Tibial nerve (tissue), 4 donors: ENCODE results near the gene TUT7. TPM values are rescaled to one million over a fixed set of nuclear protein-coding genes. Genes with fewer than 3 reads are reported as not detected.
"Not testable (repeated sequence)": the region's sequence is repeated elsewhere in the genome, so short reads cannot be mapped to it uniquely, and the experiment has no call there.

Experiments used
- DNase-seq, 2 donors: peaks; one replicate each; pipeline ENCODE4 v3.0.0-alpha.2; 2019; ENCODE audit warnings: low spot score in 2 of 2
- H3K27ac ChIP-seq, 4 donors: fragments of 200-600 bp; sonication (generic) in 3 of 4; one replicate each; pipeline ENCODE4 v1.5.1; 2017 to 2019; ENCODE audit warnings: mild to moderate bottlenecking in 1 of 4
- H3K27me3 ChIP-seq, 2 donors: fragments of 200-600 bp; sonication (generic) in 1 of 2; one replicate each; pipeline versions ENCODE4 v1.5.1 to v1.6.0; 2017 to 2019
- H3K36me3 ChIP-seq, 3 donors: fragments of 200-600 bp; sonication (generic); one replicate each; pipeline ENCODE4 v1.5.1; 2018 to 2019
- H3K4me1 ChIP-seq, 4 donors: fragments of 200-600 bp; sonication (generic) in 3 of 4; one replicate each; pipeline ENCODE4 v1.5.1; 2017 to 2019
- H3K4me3 ChIP-seq, 4 donors: fragments of 200-600 bp; sonication (generic) in 3 of 4; one replicate each; pipeline ENCODE4 v1.5.1; 2017 to 2019; ENCODE audit warnings: mild to moderate bottlenecking in 1 of 4, moderate library complexity in 1 of 4
- H3K9me3 ChIP-seq, 4 donors: fragments of 200-600 bp; sonication (generic) in 3 of 4; one replicate each; pipeline ENCODE4 v1.5.1; 2017 to 2019
- EP300 ChIP-seq, 2 donors: sonication (generic); formaldehyde crosslinking; IDR thresholded peaks; one replicate each; pipeline ENCODE4 v1.6.1; 2017; ENCODE audit warnings: antibody characterized with exemption in 2 of 2, mild to moderate bottlenecking in 1 of 2
- POLR2A ChIP-seq, 2 donors: fragments of 450-650 bp; IDR thresholded peaks; one replicate each; pipeline ENCODE4 v1.6.1; 2017; ENCODE audit warnings: antibody characterized with exemption in 2 of 2, mild to moderate bottlenecking in 2 of 2, moderate library complexity in 2 of 2
- WGBS, 2 donors: methylation state at CpG; one replicate each; pipeline ENCODE4 v1.1.5; 2018; 5-methylcytosine and 5-hydroxymethylcytosine counted together
- total RNA-seq, 4 donors: library from RNA; depleted of rRNA; stranded (reverse); fragments of >200 nt; gene quantifications; one replicate each; pipeline ENCODE4 v1.1.0, GENCODE V29; 2016
- TF ChIP-seq, protein P1 (sequence below), 5 experiments: fragments of 200-600 bp in 3 of 5; fragments of 450-650 bp in 2 of 5; sonication (generic) in 3 of 5; IDR thresholded peaks; one replicate each; pipeline ENCODE4 v1.5.1; 2016 to 2019; ENCODE audit warnings: antibody characterized with exemption in 5 of 5, mild to moderate bottlenecking in 3 of 5, moderate library complexity in 2 of 5

Gene TUT7
- total RNA-seq, 4 donors from 2014 or later = 25.7 to 49.6 (median 37.8) TPM

DNA sequence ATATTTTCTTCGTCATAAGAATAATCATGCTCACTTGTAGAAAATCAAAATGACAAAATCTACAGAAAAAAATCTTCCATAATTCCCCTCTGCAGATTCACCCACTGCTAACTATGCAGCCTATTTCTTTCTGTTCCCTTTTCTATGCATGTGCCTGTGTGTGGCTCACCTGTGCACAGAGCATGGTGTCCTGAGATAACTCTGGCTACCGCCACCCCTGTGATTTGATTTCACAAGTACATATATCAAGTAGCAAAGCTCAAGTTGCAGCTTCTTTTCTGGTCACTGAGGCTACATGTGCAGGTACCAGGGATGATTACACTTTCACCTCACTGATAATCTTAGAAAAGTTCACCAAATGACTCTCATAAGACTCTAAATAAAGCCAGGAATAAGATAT, 53.5 kb downstream of the TUT7 start:
- Histone ChIP-seq H3K4me1 (no peaks in the 10 kb centered on the region), H3K4me3 (no peak overlapping the region), H3K27me3 (no peaks in the 10 kb centered on the region), H3K27ac (no peak overlapping the region), H3K36me3 (peaks cover 3 to 87% (median 10%) of the 10 kb centered on the region in 3 donors), H3K9me3 (no peaks in the 10 kb centered on the region)
- TF ChIP-seq, protein P1, sequence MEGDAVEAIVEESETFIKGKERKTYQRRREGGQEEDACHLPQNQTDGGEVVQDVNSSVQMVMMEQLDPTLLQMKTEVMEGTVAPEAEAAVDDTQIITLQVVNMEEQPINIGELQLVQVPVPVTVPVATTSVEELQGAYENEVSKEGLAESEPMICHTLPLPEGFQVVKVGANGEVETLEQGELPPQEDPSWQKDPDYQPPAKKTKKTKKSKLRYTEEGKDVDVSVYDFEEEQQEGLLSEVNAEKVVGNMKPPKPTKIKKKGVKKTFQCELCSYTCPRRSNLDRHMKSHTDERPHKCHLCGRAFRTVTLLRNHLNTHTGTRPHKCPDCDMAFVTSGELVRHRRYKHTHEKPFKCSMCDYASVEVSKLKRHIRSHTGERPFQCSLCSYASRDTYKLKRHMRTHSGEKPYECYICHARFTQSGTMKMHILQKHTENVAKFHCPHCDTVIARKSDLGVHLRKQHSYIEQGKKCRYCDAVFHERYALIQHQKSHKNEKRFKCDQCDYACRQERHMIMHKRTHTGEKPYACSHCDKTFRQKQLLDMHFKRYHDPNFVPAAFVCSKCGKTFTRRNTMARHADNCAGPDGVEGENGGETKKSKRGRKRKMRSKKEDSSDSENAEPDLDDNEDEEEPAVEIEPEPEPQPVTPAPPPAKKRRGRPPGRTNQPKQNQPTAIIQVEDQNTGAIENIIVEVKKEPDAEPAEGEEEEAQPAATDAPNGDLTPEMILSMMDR (IDR thresholded peaks at IDR 0.05) = no peak
- no peak for TF ChIP-seq EP300 (IDR thresholded peaks at IDR 0.05)
- no peak for TF ChIP-seq POLR2A (IDR thresholded peaks at IDR 0.05)
- WGBS, 2 donors = 94 to 100% methylated on average over 2 of the region's 2 CpGs
- DNase-seq = no peak

DNA sequence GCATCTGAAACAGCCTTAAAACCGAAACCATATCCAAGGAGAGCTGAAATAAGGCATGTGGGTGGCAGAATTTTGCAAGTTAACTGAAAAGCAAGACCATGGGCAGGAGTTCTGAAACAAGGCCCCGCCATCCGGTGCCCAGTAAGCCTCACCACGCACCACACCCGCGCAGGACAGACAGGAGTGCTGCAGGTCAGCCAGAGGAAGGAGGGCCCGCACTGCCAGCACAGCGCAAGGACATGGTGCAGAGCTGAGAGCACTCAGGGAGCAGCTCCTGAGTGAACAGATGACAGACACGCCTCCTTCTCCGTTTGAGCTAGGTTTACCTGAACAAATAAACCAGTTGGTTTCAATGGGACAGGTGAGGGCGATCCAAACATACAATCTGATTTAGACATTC, 55.3 kb downstream of the TUT7 start:
- TF ChIP-seq EP300 (IDR thresholded peaks at IDR 0.05) (no peak), POLR2A (IDR thresholded peaks at IDR 0.05) (no peak)
- TF ChIP-seq, protein P1 (IDR thresholded peaks at IDR 0.05) = no peak
- no peaks in the 10 kb centered on the region for H3K9me3 ChIP-seq
- no peak overlapping the region for H3K27ac ChIP-seq
- DNase-seq = no peak
- H3K36me3 ChIP-seq = peaks cover 3 to 71% (median 10%) of the 10 kb centered on the region in 3 donors
- H3K27me3 ChIP-seq = no peaks in the 10 kb centered on the region
- H3K4me3 ChIP-seq = no peak overlapping the region
- no peaks in the 10 kb centered on the region for H3K4me1 ChIP-seq
- WGBS, 2 donors = 89% methylated on average over 11 of the region's 11 CpGs

DNA sequence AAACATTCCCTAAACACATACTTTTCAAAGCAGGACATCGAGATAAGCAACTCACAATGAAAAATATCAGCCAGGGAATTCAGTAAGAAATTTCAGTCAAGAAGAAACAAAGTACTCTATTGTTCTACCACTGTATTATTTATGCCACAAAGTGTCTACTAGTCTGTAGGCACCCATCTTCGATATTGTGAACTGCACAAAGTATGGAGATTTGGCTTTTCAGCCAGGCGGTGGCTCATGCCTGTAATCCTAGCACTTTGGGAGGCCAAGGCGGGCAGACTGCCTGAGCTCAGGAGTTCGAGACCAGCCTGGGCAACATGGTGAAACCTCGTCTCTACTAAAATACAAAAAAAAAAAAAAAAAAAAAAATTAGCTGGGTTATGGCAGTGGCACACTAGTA, 63.9 kb downstream of the TUT7 start:
- H3K4me3 ChIP-seq, H3K9me3 ChIP-seq, H3K27me3 ChIP-seq, DNase-seq, H3K4me1 ChIP-seq: not testable (repeated sequence)
- 57 to 58% methylated on average over 6 of the region's 6 CpGs for WGBS, 2 donors
- peak overlapping the region in 1 of 4 donors; percentile 58 for H3K27ac ChIP-seq
- H3K36me3 ChIP-seq = peaks cover 0 to 32% (median 0%) of the 10 kb centered on the region in 3 donors

DNA sequence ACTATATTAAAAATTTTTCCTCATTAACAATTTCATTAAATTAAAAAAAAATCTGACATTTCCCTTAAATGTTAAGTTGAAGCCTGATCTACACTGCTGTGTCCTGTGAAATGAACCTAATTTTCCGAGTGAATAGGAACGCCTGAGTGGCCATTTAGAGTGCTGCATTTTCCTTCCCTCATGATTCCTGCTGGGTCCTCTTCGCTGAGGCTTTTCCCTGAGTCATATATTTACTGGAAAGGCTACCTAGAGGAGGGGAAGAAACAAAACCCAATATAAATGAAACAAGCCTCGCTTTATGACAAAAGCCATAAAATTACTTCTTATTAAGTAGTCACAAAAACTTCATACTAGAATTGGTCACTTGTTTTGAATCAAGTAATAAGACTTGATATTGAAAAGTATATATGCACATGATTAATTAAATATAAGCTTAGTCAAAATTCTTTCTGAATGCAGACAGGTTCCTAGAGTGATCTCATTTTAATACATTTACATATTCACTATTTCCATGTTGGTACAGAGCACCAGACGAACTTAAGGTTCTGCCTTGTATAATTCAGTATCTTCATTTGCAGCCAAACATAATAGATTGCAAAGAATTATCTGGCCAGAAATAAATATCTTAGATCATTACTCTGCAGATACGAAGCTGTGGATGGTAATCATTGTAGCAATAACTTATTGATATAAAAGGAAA, 65.6 kb downstream of the TUT7 start:
- WGBS, 2 donors = 75 to 76% methylated on average over 6 of the region's 6 CpGs
- Histone ChIP-seq H3K4me1 (no peaks in the 10 kb centered on the region), H3K9me3 (no peaks in the 10 kb centered on the region), H3K27ac (no peak overlapping the region), H3K4me3 (no peak overlapping the region), H3K27me3 (no peaks in the 10 kb centered on the region), H3K36me3 (peaks cover 0 to 28% (median 0%) of the 10 kb centered on the region in 3 donors)
- no peak for DNase-seq
- TF ChIP-seq EP300 (IDR thresholded peaks at IDR 0.05) = no peak
- TF ChIP-seq POLR2A (IDR thresholded peaks at IDR 0.05) = no peak
- TF ChIP-seq, protein P1 (IDR thresholded peaks at IDR 0.05) = no peak

DNA sequence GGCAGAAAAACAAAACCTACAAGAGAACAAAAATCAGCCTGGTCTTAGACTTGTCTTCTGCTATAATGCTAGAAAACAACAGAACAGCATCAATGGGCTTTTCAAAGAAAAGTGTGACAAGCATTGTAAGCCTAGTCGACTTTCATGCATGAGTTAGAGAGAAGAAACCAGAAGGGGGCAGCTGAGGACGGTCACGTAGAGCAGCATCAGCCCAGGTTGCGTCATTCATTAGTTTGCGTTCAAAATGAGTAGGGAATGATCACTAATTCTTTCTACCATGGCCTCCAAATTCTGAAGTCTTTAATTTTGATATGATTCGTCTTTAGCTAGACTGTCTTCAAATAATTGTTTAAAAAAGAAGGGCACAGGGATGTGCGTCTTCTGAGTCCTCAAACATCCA, 67.2 kb downstream of the TUT7 start:
- TF ChIP-seq POLR2A (IDR thresholded peaks at IDR 0.05) (no peak), EP300 (IDR thresholded peaks at IDR 0.05) (no peak)
- no peak overlapping the region for H3K4me3 ChIP-seq
- WGBS, 2 donors = 57 to 58% methylated on average over 7 of the region's 7 CpGs

DNA sequence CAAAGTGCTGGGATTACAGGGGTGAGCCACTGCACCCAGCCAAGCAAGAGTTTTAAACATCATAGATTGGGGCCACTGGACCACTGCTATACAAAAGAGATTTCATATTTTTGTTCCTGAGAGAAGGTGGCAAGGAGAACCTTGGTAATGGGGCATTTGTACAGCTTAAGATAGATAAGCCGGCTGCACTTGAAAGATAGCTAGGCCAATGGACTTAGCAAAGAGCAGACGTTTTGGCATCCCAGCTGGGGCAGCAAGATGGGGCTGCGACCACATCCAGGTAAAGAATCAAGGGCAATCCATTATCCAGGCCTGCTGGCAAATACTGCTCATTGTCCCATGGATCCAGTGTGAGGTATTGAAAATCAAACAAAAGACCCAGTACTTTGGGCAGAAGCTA, 67.9 kb downstream of the TUT7 start:
- 49 to 67% methylated on average over 3 of the region's 3 CpGs for WGBS, 2 donors

More for the DNA sequence above, 67.2 kb downstream of the TUT7 start:
- Histone ChIP-seq H3K4me1 (peaks cover 0 to 5% (median 2%) of the 10 kb centered on the region in 4 donors), H3K9me3 (no peaks in the 10 kb centered on the region), H3K27ac (no peak overlapping the region), H3K27me3 (no peaks in the 10 kb centered on the region), H3K36me3 (peaks cover 0 to 19% (median 0%) of the 10 kb centered on the region in 3 donors)
- no peak for DNase-seq

More for the DNA sequence above, 67.9 kb downstream of the TUT7 start:
- Histone ChIP-seq H3K27me3 (no peaks in the 10 kb centered on the region), H3K4me3 (no peak overlapping the region), H3K4me1 (peaks cover 0 to 8% (median 2%) of the 10 kb centered on the region in 4 donors), H3K9me3 (no peaks in the 10 kb centered on the region), H3K36me3 (peaks cover 0 to 15% (median 0%) of the 10 kb centered on the region in 3 donors), H3K27ac (no peak overlapping the region)
- no peak for TF ChIP-seq EP300 (IDR thresholded peaks at IDR 0.05)
- no peak for DNase-seq
